ENCODE data around the gene RBM12.

RBM12 gene

GRCh38 chr20:35604449-35604747, 60.3 kb downstream of the RBM12 start:
- TF ChIP-seq RAD21 (IDR thresholded peaks at IDR 0.05; ENCODE audit: low read depth) (peak; percentile 53), REST (IDR thresholded peaks at IDR 0.05; ENCODE audit: low read depth) (no peak)

- TF ChIP-seq NFIC (IDR thresholded peaks at IDR 0.05) (no peak), MAX (IDR thresholded peaks at IDR 0.05) (no peak), TEAD4 (IDR thresholded peaks at IDR 0.05) (no peak), REST (IDR thresholded peaks at IDR 0.05; ENCODE audit: low read depth) (no peak), EGR1 (IDR thresholded peaks at IDR 0.05) (no peak), ZBTB7A (IDR thresholded peaks at IDR 0.05; ENCODE audit: low read depth) (no peak), USF1 (IDR thresholded peaks at IDR 0.05) (no peak), RAD21 (IDR thresholded peaks at IDR 0.05; ENCODE audit: low read depth) (no peak), EP300 (IDR thresholded peaks at IDR 0.05; ENCODE audit: borderline replicate concordance) (no peak), TAF1 (IDR thresholded peaks at IDR 0.05; ENCODE audit: low read depth) (no peak), TCF12 (IDR thresholded peaks at IDR 0.05; ENCODE audit: low read depth) (no peak), YY1 (IDR thresholded peaks at IDR 0.05; ENCODE audit: low read depth) (no peak), CREB1 (IDR thresholded peaks at IDR 0.05; ENCODE audit: low read depth) (no peak), CEBPB (IDR thresholded peaks at IDR 0.05) (no peak)
Observed at GRCh38 chr20:35603695-35604448, 60.8 kb downstream of the RBM12 start.

- TF ChIP-seq NFIC (IDR thresholded peaks at IDR 0.05) (no peak), YY1 (IDR thresholded peaks at IDR 0.05; ENCODE audit: low read depth) (no peak), EP300 (IDR thresholded peaks at IDR 0.05; ENCODE audit: borderline replicate concordance) (no peak), RAD21 (IDR thresholded peaks at IDR 0.05; ENCODE audit: low read depth) (no peak), MAX (IDR thresholded peaks at IDR 0.05) (no peak), FOXM1 (IDR thresholded peaks at IDR 0.05; ENCODE audit: borderline replicate concordance, low read depth) (no peak), CEBPB (IDR thresholded peaks at IDR 0.05) (no peak), TEAD4 (IDR thresholded peaks at IDR 0.05) (no peak)
Observed at GRCh38 chr20:35602851-35603495, 61.7 kb downstream of the RBM12 start.

- TF ChIP-seq EGR1 (IDR thresholded peaks at IDR 0.05), result no peak
- no peak for TF ChIP-seq USF1 (IDR thresholded peaks at IDR 0.05)
- TF ChIP-seq YY1 (IDR thresholded peaks at IDR 0.05; ENCODE audit: low read depth), result no peak
- TF ChIP-seq EP300 (IDR thresholded peaks at IDR 0.05; ENCODE audit: borderline replicate concordance), result no peak
- no peak for TF ChIP-seq TCF12 (IDR thresholded peaks at IDR 0.05; ENCODE audit: low read depth)
- TF ChIP-seq MAX (IDR thresholded peaks at IDR 0.05), result no peak
- TF ChIP-seq CREB1 (IDR thresholded peaks at IDR 0.05; ENCODE audit: low read depth), result no peak
- TF ChIP-seq FOXM1 (IDR thresholded peaks at IDR 0.05; ENCODE audit: borderline replicate concordance, low read depth), result no peak
- TF ChIP-seq ZBTB7A (IDR thresholded peaks at IDR 0.05; ENCODE audit: low read depth), result no peak
- no peak for TF ChIP-seq TAF1 (IDR thresholded peaks at IDR 0.05; ENCODE audit: low read depth)
- no peak for TF ChIP-seq REST (IDR thresholded peaks at IDR 0.05; ENCODE audit: low read depth)
- TF ChIP-seq RAD21 (IDR thresholded peaks at IDR 0.05; ENCODE audit: low read depth), result no peak
- TF ChIP-seq CEBPB (IDR thresholded peaks at IDR 0.05), result no peak
- no peak for TF ChIP-seq NFIC (IDR thresholded peaks at IDR 0.05)
- no peak for TF ChIP-seq TEAD4 (IDR thresholded peaks at IDR 0.05)
Observed at GRCh38 chr20:35601990-35602389, 62.7 kb downstream of the RBM12 start.

All from Ishikawa (cell line).